ENCODE measurements around the gene ROR1.

DNA sequence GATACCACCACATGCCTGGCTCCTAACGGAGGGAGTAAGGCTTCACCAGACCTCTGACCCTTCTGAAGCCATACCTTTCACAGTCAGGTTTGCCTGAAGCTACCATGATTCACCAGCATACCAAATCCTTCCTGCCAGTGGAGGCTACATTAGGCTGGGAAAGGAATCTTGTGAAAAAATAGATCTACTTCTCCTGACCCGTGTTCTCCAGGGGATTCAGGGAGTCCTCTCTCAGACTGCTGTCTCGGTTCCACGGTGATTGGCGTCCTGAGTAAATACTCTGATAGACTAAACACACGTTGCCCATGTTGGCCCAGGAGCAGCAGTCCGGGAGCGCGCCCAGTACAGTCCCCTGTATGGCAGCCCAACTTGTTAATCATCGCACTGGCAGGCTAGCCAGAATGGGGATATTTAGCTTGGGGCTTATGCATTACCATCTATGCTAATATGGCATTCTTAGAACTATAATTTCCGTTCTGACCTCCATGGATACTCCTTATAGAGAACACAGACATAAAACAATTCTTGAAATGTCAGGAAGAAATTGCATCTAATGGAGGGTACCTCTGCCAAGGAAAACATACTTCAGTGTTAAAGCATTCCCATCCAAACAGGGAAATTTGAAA is 173.2 kb downstream of the ROR1 start:
- no peak for TF ChIP-seq POLR2A (IDR thresholded peaks at IDR 0.05)
- TF ChIP-seq CTCF (IDR thresholded peaks at IDR 0.05), result no peak

All from suprapubic skin (tissue), 3 donors.